SK-N-SH treated with all-trans-retinoic acid at 6 μM for 48 hours (cell line): ENCODE results near the gene CFL2.

ENCODE experiments used
- ARNTL ChIP-seq: fragments of 450-650 bp; formaldehyde crosslinking; IDR thresholded peaks from 2 replicates; pipeline ENCODE4 v1.5.0; 2020; ENCODE audit warnings: low read depth, mild to moderate bottlenecking, moderate library complexity, borderline replicate concordance
- BACH2 ChIP-seq: fragments of 250-450 bp; sonication (Bioruptor Pico); IDR thresholded peaks from 2 replicates; pipeline ENCODE4 v1.9.0; 2021; ENCODE audit warnings: mild to moderate bottlenecking, borderline replicate concordance
- CSDC2 ChIP-seq: fragments of 250-450 bp; sonication (Bioruptor Pico); IDR thresholded peaks from 2 replicates; pipeline ENCODE4 v1.5.0; 2020; ENCODE audit warnings: mild to moderate bottlenecking, moderate library complexity
- ESRRG ChIP-seq: fragments of 250-450 bp; sonication (Bioruptor Pico); IDR thresholded peaks from 2 replicates; pipeline ENCODE4 v1.6.1; 2021; ENCODE audit warnings: mild to moderate bottlenecking
- PATZ1 ChIP-seq: fragments of 250-450 bp; sonication (Bioruptor Pico); IDR thresholded peaks from 2 replicates; pipeline ENCODE4 v1.8.0; 2020; ENCODE audit warnings: mild to moderate bottlenecking, moderate library complexity, borderline replicate concordance
- RARB ChIP-seq: fragments of 250-450 bp; sonication (Bioruptor Pico); IDR thresholded peaks from 2 replicates; pipeline ENCODE4 v1.8.0; 2021; ENCODE audit warnings: mild to moderate bottlenecking, moderate library complexity
- TCF4 ChIP-seq: fragments of 250-450 bp; sonication (Bioruptor Pico); IDR thresholded peaks from 2 replicates; pipeline ENCODE4 v1.8.0; 2021; ENCODE audit warnings: mild to moderate bottlenecking, moderate library complexity, borderline replicate concordance
- TOX ChIP-seq: fragments of 250-450 bp; sonication (Bioruptor Pico); IDR thresholded peaks from 2 replicates; pipeline ENCODE4 v1.8.0; 2021; ENCODE audit warnings: mild to moderate bottlenecking, moderate library complexity, borderline replicate concordance
- TSHZ2 ChIP-seq: fragments of 250-450 bp; sonication (Bioruptor Pico); IDR thresholded peaks from 2 replicates; pipeline ENCODE4 v1.5.0; 2020; ENCODE audit warnings: mild to moderate bottlenecking, moderate library complexity
- ZC3H10 ChIP-seq: fragments of 250-450 bp; sonication (Bioruptor Pico); IDR thresholded peaks from 2 replicates; pipeline ENCODE4 v1.5.1; 2021; ENCODE audit warnings: mild to moderate bottlenecking, moderate library complexity
- ZFP30 ChIP-seq: fragments of 450-650 bp; formaldehyde crosslinking; IDR thresholded peaks from 2 replicates; pipeline ENCODE4 v1.5.0; 2022; ENCODE audit warnings: mild to moderate bottlenecking, moderate library complexity
- ZNF565 ChIP-seq: fragments of 450-650 bp; formaldehyde crosslinking; conservative IDR thresholded peaks from 2 replicates; pipeline ENCODE4 v1.5.0; 2020; ENCODE audit warnings: low read depth, mild to moderate bottlenecking, moderate library complexity
- ZNF70 ChIP-seq: fragments of 450-650 bp; formaldehyde crosslinking; IDR thresholded peaks from 2 replicates; pipeline ENCODE4 v1.5.0; 2020; ENCODE audit warnings: mild to moderate bottlenecking, moderate library complexity
- ZNF8 ChIP-seq: fragments of 450-650 bp; formaldehyde crosslinking; IDR thresholded peaks from 2 replicates; pipeline ENCODE4 v1.5.0; 2020; ENCODE audit warnings: mild to moderate bottlenecking, moderate library complexity

- TF ChIP-seq ZFP30 (CRISPR knock-in tag): no peak
- TF ChIP-seq TCF4: no peak
- TF ChIP-seq TOX (CRISPR knock-in tag): no peak
- no peak for TF ChIP-seq ZC3H10
- TF ChIP-seq PATZ1 (CRISPR knock-in tag): no peak
- no peak for TF ChIP-seq BACH2 (CRISPR knock-in tag)
- no peak for TF ChIP-seq CSDC2 (CRISPR knock-in tag)
- no peak for TF ChIP-seq ARNTL (CRISPR knock-in tag)
- TF ChIP-seq TSHZ2 (CRISPR knock-in tag): no peak
- TF ChIP-seq ZNF70: no peak
- TF ChIP-seq ZNF8 (CRISPR knock-in tag): no peak
- TF ChIP-seq RARB (CRISPR knock-in tag): no peak
- no peak for TF ChIP-seq ZNF565 (CRISPR knock-in tag)
- TF ChIP-seq ESRRG: no peak
Observed at GRCh38 chr14:34680806-34681479, 33.5 kb downstream of the CFL2 start.
